CD4-positive, alpha-beta T cell treated with Interleukin-15 for 1 hour (primary cell): Measurements from ENCODE around the gene GABARAPL1.
"Not testable (repeated sequence)": the region's sequence is repeated elsewhere in the genome, so short reads cannot be mapped to it uniquely, and the experiment has no call there.

Source experiments
- DNase-seq: peaks from one replicate; pipeline ENCODE4 v3.0.0-alpha.2; 2020

GABARAPL1 gene

DNA sequence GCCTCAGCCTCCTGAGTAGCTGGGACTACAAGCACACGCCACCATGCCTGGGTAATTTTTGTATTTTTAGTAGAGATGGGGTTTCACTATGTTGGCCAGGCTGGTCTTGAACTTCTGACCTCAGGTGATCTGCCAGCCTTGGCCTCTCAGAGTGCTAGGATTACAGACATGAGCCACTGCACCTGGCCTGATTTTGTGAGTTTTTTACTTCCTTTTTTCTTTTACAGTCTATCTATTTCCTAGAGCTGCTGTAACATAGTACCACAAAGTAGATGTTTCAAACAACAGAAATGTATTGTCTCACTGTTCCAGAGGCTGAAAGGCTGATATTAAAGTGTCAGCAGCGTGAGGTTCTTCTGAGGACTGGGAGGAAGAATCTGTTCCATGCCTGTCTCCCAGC lies 8.2 kb upstream of the GABARAPL1 start:
- DNase-seq = not testable (repeated sequence)

DNA sequence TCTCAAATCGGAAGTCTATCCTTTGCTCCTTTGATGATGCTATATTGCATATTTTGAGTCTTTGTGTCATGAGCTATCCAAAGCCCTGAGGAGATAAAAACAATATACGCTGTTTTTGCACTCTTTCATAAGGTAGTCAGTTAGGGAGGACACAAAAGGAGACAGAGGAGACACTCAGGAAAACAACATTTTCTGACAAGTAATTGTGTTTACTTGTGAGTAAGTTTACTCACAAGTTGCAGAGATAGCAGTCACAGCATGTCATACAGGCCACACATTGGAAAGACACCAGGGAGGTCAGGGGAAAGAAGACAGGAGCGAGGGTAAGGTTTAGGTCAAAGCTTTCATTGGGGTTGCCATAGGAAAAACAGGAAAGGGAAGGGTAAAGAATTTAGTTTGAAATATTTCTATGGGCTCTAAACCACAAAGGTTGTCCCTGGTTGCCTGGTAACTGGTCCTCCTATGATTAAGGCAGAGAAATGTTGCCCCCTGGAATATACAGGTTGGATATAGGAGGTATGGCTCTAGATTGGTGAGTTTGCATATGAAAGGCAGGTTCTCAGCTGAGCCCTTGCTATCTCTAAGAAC lies 7.4 kb upstream of the GABARAPL1 start:
- no peak for DNase-seq

- DNase-seq = no peak
These were observed 5.5 kb upstream of the GABARAPL1 start for GRCh38 chr12:10207136-10207535.

GRCh38 chr12:10210225-10210624 lies 2.5 kb upstream of the GABARAPL1 start:
- DNase-seq = no peak

- no peak for DNase-seq
These were observed 1.4 kb upstream of the GABARAPL1 start for GRCh38 chr12:10211101-10211939.

DNA sequence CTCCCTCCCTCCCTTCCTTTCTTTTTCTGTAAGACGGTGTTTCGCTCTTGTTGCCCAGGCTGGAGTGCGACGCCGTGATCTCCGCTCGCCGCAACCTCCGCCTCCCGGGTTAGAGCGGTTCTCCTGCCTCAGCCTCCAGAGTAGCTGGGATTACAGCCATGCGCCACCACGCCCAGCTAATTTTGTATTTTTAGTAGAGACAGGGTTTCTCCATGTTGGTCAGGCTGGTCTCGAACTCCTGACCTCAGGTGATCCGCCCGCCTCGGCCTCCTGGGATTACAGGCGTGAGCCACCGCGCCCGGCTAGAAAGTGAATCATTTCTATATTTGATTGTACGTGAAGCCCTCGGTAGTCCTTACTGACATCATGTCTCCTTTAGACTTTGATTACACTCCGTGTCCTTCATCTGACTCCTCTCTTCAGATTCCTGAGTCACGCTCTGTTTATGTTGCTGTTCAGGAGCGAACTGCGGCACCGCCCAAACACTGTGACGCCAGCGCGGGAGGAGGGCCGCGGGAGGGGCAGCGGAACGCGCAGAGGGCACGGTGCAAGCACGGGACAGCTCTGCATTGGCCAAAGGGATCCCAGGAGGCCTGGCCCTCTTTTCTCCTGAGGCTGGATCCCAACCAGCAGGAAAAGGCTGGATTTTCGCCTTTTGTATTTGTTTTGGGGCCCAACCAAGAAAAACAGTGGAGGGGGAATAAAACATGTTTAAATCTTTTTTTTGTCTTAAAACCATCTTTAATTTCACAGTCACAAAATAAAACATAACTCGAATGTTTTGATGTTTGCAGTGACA lies 538 bp upstream of the GABARAPL1 start:
- DNase-seq = peak; percentile 92

GRCh38 chr12:10213168-10214135 lies 775 bp downstream of the GABARAPL1 start:
- DNase-seq = peak; percentile 88

GRCh38 chr12:10214136-10214894 lies 1.6 kb downstream of the GABARAPL1 start:
- no peak for DNase-seq

DNA sequence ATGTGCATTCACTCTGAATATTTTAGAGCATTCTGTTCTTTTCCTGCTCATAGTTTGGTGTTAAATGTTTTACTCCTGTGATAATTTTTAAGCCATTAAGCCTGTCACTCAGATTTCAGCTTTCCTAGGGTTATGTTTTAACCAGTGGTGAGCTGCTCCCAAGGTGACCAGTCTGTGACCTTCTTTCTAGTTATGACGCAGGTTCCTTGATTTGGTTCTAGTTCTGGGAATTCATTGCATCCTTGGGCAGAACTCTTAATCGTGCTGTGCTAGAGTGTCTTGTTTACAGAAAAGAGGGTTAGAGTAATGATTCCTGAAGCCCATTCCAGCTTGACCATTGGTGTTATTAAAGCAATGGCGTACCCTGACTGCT lies 2.2 kb downstream of the GABARAPL1 start:
- DNase-seq = no peak

- DNase-seq = no peak
These were observed 2.8 kb downstream of the GABARAPL1 start for GRCh38 chr12:10215436-10215835.

DNA sequence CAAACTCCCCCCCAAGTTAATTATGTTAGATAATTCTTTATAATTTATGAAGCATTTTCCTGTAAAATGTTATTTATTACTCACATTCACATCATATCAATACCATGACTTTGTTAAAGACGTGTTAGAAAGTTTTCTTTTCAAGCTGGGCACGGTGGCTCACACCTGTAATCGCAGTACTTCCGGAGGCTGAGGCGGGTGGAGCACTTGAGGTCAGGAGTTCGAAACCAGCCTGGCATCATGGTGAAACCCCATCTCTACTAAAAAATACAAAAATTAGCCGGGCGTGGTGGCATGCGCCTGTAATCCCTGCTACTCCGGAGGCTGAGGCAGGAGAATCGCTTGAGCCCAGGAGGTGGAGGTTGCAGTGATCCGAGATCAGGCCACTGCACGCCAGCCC lies 3.3 kb downstream of the GABARAPL1 start:
- peak; percentile 27 for DNase-seq

GRCh38 chr12:10218021-10218420 lies 5.3 kb downstream of the GABARAPL1 start:
- no peak for DNase-seq

- DNase-seq = no peak
These were observed 7.9 kb downstream of the GABARAPL1 start for GRCh38 chr12:10220398-10221077.

DNA sequence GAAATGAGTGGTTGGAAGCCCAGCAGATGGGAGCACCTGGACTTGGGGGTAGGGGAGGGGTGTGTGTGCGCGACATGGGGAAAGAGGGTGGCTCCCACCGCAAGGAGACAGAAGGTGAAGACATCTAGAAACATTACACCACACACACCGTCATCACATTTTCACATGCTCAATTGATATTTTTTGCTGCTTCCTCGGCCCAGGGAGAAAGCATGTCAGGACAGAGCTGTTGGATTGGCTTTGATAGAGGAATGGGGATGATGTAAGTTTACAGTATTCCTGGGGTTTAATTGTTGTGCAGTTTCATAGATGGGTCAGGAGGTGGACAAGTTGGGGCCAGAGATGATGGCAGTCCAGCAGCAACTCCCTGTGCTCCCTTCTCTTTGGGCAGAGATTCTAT lies 9.2 kb downstream of the GABARAPL1 start:
- no peak for DNase-seq

DNA sequence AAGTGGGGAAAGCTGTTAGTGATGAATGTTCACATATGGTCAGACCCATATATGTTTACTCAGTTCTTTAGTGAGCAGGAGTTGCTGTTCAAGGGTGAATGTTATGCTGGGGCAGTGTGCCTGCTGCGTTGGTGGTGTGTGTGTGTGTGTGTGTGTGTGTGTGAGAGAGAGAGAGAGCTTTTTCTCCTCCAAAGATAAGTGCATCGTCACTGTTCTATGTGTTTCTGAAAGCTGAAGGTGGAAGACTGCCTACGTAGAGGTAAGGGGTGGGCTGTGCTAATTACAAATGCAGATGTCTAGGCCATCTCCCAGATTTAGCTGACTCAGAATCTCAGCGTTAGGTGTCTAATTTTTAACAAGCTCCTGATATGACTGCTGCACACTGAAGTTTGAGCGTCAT lies 10.5 kb downstream of the GABARAPL1 start:
- no peak for DNase-seq

DNA sequence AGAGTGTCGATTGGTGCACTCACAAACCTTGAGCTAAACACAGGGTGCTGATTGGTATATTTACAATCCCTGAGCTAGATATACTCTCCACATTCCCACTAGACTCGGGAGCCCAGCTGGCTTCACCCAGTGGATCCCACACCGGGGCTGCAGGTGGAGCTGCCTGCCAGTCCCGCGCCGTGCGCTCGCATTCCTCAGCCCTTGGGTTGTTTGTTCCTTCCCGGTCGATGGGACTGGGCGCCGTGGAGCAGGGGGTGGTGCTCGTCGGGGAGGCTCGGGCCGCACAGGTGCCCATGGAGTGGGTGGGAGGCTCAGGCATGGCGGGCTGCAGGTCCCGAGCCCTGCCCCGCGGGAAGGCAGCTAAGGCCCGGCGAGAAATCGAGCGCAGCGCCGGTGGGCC lies 12.7 kb downstream of the GABARAPL1 start:
- DNase-seq = not testable (repeated sequence)

DNA sequence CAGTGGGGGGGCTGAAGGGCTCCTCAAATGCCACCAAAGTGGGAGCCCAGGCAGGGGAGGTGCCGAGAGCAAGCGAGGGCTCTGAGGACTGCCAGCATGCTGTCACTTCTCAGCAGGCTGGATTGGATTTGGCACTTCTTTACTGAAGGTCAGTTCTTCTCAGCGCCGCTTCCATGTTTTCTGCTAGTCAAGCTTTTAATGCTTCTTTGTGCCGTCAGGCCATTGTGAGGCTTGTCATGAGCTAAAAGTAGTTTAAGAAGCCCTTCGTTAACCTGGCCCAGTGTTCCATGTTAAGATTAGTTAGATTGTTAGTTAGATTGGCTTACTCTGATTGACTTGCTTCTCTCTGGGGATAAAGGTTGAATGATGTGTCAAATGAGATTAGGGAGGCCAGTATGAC lies 13.4 kb downstream of the GABARAPL1 start:
- no peak for DNase-seq

DNA sequence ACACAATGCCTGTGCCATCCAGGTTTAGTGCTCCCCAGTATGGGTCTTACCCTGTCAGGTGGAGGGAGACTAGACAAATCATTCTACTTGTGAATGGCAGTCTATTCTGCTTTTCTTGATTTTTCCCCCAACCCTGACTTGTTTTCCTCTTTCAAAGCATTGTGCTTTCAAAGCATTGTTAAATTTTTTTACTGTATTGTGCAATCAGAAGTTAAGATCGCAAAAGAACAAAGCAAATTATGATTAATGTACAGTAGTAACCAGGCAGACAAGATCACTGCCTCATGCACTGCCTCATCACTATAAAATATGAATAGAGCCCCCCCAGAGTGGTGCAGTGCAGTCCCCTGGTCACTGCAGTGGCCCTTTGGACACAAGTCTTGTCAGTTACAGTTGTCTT lies 14.1 kb downstream of the GABARAPL1 start:
- DNase-seq = no peak

GRCh38 chr12:10227648-10228047 lies 15.0 kb downstream of the GABARAPL1 start:
- no peak for DNase-seq

GRCh38 chr12:10234562-10234961 lies 21.9 kb downstream of the GABARAPL1 start:
- DNase-seq = no peak
